ENCODE measurements around the gene POFUT1.

POFUT1 gene

GRCh38 chr20:32181606-32182005, 26.1 kb upstream of the POFUT1 start:
- no peak overlapping the region for H3K27ac ChIP-seq
- no peak for TF ChIP-seq ZFX (IDR thresholded peaks at IDR 0.05)
- TF ChIP-seq CTCF (conservative IDR thresholded peaks at IDR 0.05): no peak

- TF ChIP-seq CTCF (conservative IDR thresholded peaks at IDR 0.05) (no peak), ZFX (IDR thresholded peaks at IDR 0.05) (no peak)
- H3K27ac ChIP-seq: no peak overlapping the region
Measured at GRCh38 chr20:32183947-32184635, 23.6 kb upstream of the POFUT1 start.

GRCh38 chr20:32184961-32185603, 22.6 kb upstream of the POFUT1 start:
- no peak overlapping the region for H3K27ac ChIP-seq
- no peak for TF ChIP-seq ZFX (IDR thresholded peaks at IDR 0.05)
- no peak for TF ChIP-seq CTCF (conservative IDR thresholded peaks at IDR 0.05)

- TF ChIP-seq ZFX (IDR thresholded peaks at IDR 0.05) (no peak), CTCF (conservative IDR thresholded peaks at IDR 0.05) (no peak)
- H3K27ac ChIP-seq: no peak overlapping the region
Measured at GRCh38 chr20:32186506-32186905, 21.2 kb upstream of the POFUT1 start.

- TF ChIP-seq CTCF (conservative IDR thresholded peaks at IDR 0.05) (no peak), ZFX (IDR thresholded peaks at IDR 0.05) (no peak)
- H3K27ac ChIP-seq: no peak overlapping the region
Measured at GRCh38 chr20:32188376-32189122, 19.1 kb upstream of the POFUT1 start.

GRCh38 chr20:32189123-32189410, 18.6 kb upstream of the POFUT1 start:
- TF ChIP-seq ZFX (IDR thresholded peaks at IDR 0.05) (no peak), CTCF (conservative IDR thresholded peaks at IDR 0.05) (no peak)
- no peak overlapping the region for H3K27ac ChIP-seq
